ENCODE measurements around the gene SPARCL1.

DNA sequence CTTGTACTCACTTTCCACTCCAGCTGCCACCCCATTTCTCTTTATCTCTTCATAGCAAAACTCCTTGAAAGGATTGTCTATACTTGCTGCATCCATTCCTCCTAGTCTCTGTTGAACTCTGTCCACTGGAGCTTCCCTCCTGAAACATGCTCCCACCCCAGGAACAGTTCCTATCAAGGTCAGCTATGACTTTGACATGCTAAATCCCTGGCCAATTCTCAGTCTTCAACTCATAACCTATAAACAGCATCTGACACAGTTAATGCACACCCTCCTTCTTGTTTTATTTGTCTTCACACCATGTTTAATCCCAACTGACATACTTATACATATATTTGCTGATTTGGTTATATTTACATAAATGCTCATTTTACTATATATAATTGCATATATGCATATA lies 47.8 kb downstream of the SPARCL1 start:
- TF ChIP-seq, protein P1, sequence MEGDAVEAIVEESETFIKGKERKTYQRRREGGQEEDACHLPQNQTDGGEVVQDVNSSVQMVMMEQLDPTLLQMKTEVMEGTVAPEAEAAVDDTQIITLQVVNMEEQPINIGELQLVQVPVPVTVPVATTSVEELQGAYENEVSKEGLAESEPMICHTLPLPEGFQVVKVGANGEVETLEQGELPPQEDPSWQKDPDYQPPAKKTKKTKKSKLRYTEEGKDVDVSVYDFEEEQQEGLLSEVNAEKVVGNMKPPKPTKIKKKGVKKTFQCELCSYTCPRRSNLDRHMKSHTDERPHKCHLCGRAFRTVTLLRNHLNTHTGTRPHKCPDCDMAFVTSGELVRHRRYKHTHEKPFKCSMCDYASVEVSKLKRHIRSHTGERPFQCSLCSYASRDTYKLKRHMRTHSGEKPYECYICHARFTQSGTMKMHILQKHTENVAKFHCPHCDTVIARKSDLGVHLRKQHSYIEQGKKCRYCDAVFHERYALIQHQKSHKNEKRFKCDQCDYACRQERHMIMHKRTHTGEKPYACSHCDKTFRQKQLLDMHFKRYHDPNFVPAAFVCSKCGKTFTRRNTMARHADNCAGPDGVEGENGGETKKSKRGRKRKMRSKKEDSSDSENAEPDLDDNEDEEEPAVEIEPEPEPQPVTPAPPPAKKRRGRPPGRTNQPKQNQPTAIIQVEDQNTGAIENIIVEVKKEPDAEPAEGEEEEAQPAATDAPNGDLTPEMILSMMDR (IDR thresholded peaks at IDR 0.05): no peak
- no peak for TF ChIP-seq ZFX (IDR thresholded peaks at IDR 0.05; ENCODE audit: borderline replicate concordance)

Data from 22Rv1 (cell line).